ENCODE data around the gene NT5C3B. TPM values are rescaled to one million over a fixed set of nuclear protein-coding genes. Genes with fewer than 3 reads are reported as not detected.

Gene NT5C3B
- 49.4 and 52.9 TPM in 2 replicates for total RNA-seq

DNA sequence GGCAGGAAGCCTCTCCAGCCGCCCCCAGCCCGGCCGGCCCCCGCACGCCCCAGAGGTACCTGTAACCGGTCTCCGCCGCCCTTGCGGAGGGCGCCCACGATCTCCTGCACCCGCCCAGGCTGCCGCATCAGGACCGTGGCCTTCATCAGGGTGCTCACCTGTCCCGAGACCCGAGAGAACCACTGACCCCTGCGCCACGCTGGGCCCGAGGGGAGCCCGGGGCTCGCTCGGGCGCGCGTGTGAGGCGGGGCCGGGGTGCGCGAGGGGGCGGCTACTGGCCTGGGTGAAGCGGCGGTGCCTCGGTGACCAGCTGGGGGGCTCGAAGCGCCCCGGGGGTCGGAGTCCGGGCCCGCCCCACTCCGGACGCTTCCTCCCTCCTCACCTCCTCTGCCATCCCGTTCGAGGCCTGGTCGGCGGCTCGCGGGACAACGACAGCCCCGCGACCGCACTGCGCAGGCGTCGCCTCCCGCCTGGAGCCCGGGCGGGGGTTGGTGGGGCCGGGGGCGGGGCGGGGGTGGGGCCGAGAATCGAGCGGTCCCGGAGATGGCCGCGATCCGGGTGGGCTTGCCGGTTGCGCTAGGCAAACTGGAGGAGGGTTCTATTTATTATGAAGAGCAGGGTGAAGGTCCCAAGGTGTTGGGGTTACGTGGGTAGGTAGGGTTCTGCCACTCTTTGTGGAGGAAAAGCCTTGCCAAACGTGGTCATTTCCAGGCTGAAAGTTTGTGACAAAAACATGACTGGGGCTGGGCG lies at the start of gene NT5C3B:
Gene NT5C3B, minus strand, starts transcription at position 433 of the 750 bp plus-strand sequence. Its CDS starts 39 bp downstream, at position 394.

GRCh38 chr17:41864836-41865595 lies 29.0 kb upstream of the NT5C3B start, which contains the start of gene KLHL11:
KLHL11 (minus strand) TSS chr17:41865423; CDS start chr17:41865370, 53 bp downstream.

DNA sequence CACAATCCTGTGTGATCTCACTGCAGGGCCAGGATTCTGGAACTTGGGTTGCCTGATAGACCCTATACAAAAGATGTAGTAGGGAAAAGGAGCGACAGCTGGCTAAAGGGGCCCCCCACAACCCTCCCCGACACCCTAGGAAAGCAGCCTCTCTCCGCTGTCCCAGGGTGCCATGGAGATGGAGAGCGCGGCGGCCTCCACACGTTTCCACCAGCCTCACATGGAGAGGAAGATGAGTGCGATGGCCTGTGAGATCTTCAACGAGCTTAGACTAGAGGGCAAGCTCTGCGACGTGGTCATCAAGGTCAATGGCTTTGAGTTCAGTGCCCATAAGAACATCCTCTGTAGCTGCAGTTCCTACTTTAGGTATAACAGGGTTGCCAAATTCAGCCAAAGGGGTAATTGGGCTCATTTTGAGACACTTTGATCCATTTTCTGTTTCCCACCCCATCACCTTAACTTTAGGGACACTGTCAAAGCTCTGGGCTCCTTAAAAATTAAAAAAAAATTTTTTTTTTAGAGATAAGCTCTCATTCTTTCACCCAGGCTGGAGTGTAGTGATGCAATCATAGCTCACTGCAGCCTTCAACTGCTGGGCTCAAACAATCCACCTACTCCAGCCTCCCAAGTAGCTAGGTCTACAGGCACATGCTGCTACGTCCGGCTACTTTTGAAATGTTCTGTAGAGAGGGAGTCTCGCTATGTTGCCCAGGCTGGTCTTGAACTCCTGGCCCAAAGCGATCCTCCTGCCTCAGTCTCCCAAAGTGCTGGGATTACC lies 1.9 kb upstream of the NT5C3B start, which contains the start of gene KLHL10:
Gene KLHL10, plus strand, starts transcription at position 65 of the 778 bp plus-strand sequence. Its CDS starts 108 bp downstream, at position 173.

GRCh38 chr17:41812381-41813151 lies 23.5 kb downstream of the NT5C3B start, which contains the start of gene FKBP10:
FKBP10 (plus strand) TSS chr17:41813004; CDS start chr17:41813035, 31 bp downstream.

DNA sequence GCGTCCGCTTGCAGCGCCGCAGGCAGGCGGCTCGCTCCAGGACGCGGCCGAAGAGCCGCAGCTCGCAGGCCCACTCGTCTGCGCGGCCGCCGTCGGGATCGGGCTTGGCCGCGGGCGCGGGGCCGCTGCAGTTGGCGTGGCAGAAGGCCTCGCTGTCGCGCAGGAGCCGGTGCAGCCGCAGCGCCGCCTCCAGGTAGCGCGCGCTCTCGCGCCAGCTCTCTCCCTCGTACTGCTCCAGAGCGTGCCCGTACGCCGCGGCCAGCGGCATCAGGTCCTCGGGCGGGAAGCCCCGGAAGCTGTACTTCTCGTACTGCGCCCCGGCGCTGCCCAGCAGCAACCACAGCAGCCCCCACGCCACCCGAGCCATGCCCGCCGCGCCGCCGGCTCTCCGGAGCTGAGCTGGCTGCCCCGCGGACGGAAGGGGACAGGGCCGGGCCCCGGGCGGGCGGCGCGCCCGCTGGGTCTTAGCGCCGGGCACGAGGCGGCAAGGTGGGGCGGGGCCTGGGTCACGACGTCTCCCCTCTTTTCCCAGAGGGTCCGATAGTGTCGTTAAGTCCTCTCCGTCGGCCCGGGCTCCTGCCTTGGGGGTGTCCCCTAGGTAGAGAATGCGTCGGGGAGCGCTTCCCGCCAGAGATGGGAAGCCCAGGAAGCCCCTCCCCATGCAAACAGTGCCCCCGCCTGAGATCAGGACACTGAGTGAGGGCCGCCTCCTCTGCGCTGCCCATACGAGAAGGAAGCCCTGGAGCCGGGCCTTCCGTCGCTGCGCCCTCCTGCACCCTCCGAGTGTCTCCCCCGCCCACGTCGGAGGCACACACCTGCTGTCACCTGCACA lies 24.3 kb downstream of the NT5C3B start, which contains the start of gene P3H4:
Gene P3H4, minus strand, starts transcription at position 401 of the 832 bp plus-strand sequence. Its CDS starts 34 bp downstream, at position 367.

DNA sequence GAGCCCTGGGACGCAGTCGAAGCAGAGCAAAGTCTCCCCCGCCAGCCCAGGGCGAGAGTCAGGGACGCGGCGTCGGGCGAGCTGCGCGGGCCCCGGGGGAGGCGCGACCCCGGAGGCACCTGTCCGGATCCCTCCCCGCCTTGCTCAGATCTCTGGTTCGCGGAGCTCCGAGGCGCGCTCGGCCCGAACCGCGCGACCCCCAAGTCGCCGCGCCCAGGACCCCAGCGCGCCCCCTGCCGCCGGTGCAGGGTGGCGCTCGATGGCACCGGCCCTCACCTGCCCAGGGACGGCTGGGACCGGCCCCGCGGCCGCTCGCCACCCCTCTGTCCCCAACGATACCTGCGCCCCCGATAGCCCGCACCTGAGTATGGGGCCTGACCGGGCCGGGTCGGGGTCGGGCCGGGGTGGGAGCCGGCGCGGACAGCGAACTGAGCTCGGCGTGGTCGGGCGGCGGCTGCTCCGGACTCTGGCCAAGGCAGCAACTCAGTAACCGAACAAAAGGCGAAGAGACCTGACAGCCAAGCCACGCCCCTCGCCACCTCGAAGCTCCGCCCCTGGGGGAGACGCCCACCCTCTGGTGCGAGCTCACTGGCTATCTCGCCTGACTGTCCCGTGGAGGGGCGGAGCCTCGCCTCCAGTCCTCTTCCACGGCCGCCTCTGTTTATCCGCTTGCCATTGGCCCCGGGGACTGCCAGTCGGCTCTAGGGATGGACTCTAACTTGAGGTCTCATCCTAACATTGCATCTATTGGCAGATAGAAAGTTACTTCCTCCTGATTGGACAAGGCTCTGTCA lies 49.6 kb downstream of the NT5C3B start, which contains the start of gene JUP:
Gene JUP, minus strand, starts transcription at position 485 of the 794 bp plus-strand sequence. CDS start 14,857 bp downstream, outside the sequence.

Other genes with a start within 250 kb of the NT5C3B start
- 0.59 and 1.3 TPM in 2 replicates for gene KRT14, start 249.3 kb downstream of the NT5C3B start, total RNA-seq
- 1.3 and 2.9 TPM in 2 replicates for gene KRT16, start 223.5 kb downstream of the NT5C3B start, total RNA-seq
- gene KRT17, start 211.7 kb downstream of the NT5C3B start, total RNA-seq = 3.0 and 9.0 TPM in 2 replicates
- gene EIF1, start 147.3 kb downstream of the NT5C3B start, total RNA-seq = 118 and 125 TPM in 2 replicates
- not detected in 2 replicates for gene GAST, start 123.9 kb downstream of the NT5C3B start, total RNA-seq
- gene HAP1, start 101.6 kb downstream of the NT5C3B start, total RNA-seq = under 0.01 and 0.07 TPM in 2 replicates
- gene JUP, start 49.5 kb downstream of the NT5C3B start, total RNA-seq = 21.6 and 40.7 TPM in 2 replicates
- gene P3H4, start 24.3 kb downstream of the NT5C3B start, total RNA-seq = 123 and 132 TPM in 2 replicates
- 1,081 and 1,383 TPM in 2 replicates for gene FKBP10, start 23.2 kb downstream of the NT5C3B start, total RNA-seq
- gene KLHL10, start 1.6 kb upstream of the NT5C3B start, total RNA-seq = 0.20 and 0.26 TPM in 2 replicates
- gene KLHL11, start 29.2 kb upstream of the NT5C3B start, total RNA-seq = 28.5 and 34.1 TPM in 2 replicates
- gene ACLY, start 82.7 kb upstream of the NT5C3B start, total RNA-seq = 199 and 311 TPM in 2 replicates
- 0.46 and 0.72 TPM in 2 replicates for gene ODAD4, start 94.4 kb upstream of the NT5C3B start, total RNA-seq
- 51.7 and 87.2 TPM in 2 replicates for gene CNP, start 130.6 kb upstream of the NT5C3B start, total RNA-seq
- gene DNAJC7, start 181.2 kb upstream of the NT5C3B start, total RNA-seq = 45.6 and 48.4 TPM in 2 replicates
- gene NKIRAS2, start 183.9 kb upstream of the NT5C3B start, total RNA-seq = 41.7 and 42.9 TPM in 2 replicates
- gene C17orf113, start 214.4 kb upstream of the NT5C3B start, total RNA-seq = 0.13 and 0.33 TPM in 2 replicates

Data from smooth muscle cell of the pulmonary artery (primary cell).